Measurements from ENCODE around the gene CDH9.

DNA sequence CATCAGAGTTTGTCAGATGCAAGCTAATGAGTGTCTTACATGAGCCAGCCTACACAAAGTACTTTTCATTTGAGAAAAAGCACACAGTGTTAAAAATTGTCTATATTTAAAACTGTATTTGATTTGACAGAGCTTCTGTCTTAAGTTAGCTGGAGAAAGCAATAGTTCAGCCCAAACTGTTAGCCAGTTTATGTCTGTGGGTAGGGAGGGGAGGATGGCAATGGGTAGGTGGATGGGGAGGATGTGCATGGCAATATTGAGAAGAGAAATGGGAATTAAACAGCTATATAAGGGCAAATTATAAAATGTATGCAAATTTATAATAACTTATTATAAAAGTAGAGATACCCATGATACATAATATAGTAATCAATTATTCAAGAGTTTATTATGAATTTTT lies 31.3 kb downstream of the CDH9 start:
- no peak for TF ChIP-seq GATA3 (IDR thresholded peaks at IDR 0.05; ENCODE audit: low read depth, low read length)
- TF ChIP-seq GATA2 (IDR thresholded peaks at IDR 0.05; ENCODE audit: low read depth, low read length): no peak
